Thymus (tissue), 11 donors: Measurements from ENCODE around the gene KCNA5. TPM values are rescaled to one million over a fixed set of nuclear protein-coding genes. Genes with fewer than 3 reads are reported as not detected.

Experiments
- DNase-seq, 9 donors: peaks; one replicate each; pipeline ENCODE4 v3.0.0-alpha.2; 2013; ENCODE audit warnings: low spot score in 9 of 9, low read depth in 6 of 9, missing footprints in 1 of 9
- H3K27ac ChIP-seq, 2 donors: one replicate each; pipeline ENCODE4 v1.5.1; 2013; ENCODE audit warnings: control low read depth in 1 of 2, low read depth in 1 of 2, low read length in 1 of 2, mild to moderate bottlenecking in 1 of 2, moderate library complexity in 1 of 2
- H3K27me3 ChIP-seq, 2 donors: one replicate each; pipeline ENCODE4 v1.5.1; 2013; ENCODE audit warnings: low read length in 1 of 2; ENCODE audit not compliant: control insufficient read depth in 2 of 2, insufficient read depth in 1 of 2
- H3K36me3 ChIP-seq, 2 donors: one replicate each; pipeline ENCODE4 v1.5.1; 2013; ENCODE audit warnings: low read length in 1 of 2, mild to moderate bottlenecking in 1 of 2, moderate library complexity in 1 of 2; ENCODE audit not compliant: control insufficient read depth in 2 of 2, insufficient read depth in 2 of 2
- H3K4me1 ChIP-seq, 2 donors: one replicate each; pipeline ENCODE4 v1.5.1; 2013; ENCODE audit warnings: low read length in 2 of 2; ENCODE audit not compliant: control insufficient read depth in 2 of 2, insufficient read depth in 2 of 2
- H3K4me3 ChIP-seq, 2 donors: one replicate each; pipeline ENCODE4 v1.5.1; 2013; ENCODE audit warnings: low read length in 2 of 2, control low read depth in 1 of 2, mild to moderate bottlenecking in 1 of 2
- H3K9me3 ChIP-seq, 2 donors: one replicate each; pipeline ENCODE4 v1.5.1; 2013; ENCODE audit warnings: low read length in 1 of 2, mild to moderate bottlenecking in 1 of 2; ENCODE audit not compliant: control insufficient read depth in 2 of 2, insufficient read depth in 1 of 2
- WGBS: extraction: QIAGEN DNeasy Blood & Tissue Kit; methylation state at CpG from one replicate; pipeline ENCODE4 v1.1.7; 2013; 5-methylcytosine and 5-hydroxymethylcytosine counted together
- polyA plus RNA-seq: library from polyadenylated mRNA; stranded (reverse); fragments of 200-250 nt; gene quantifications from one replicate; pipeline ENCODE4 v1.2.3, GENCODE V29; 2013
- total RNA-seq: library from RNA; stranded (reverse); fragments of 120-200 nt; gene quantifications from one replicate; pipeline ENCODE4 v1.2.4, GENCODE V29; 2013
- donor health status: healthy.

Gene KCNA5
- total and polyA plus RNA-seq, 2 donors: 0.33 to 2.9 TPM

DNA sequence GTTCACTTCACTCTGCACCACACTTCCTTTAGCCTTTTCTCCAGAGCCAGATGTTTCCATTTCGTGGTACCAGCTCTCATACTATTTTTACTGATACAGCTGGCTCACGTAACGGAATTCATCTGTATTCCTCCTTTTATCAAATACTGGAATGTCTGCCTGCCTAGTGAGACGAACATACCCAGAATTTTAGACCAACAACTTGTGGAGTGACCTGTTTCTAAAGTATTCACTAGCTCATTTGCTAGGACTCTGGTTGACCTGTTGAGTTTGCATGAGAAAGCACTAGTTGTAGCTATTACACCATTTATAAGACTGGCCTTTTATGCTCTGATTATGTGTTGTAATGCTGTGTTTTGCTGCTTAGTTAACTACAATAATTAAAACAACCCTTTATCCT, 22.6 kb downstream of the KCNA5 start:
- Histone ChIP-seq H3K4me1 (no peaks in the 10 kb centered on the region), H3K36me3 (no peaks in the 10 kb centered on the region), H3K4me3 (no peak overlapping the region), H3K9me3 (no peaks in the 10 kb centered on the region), H3K27ac (no peak overlapping the region), H3K27me3 (peaks cover 0 to 6% of the 10 kb centered on the region in 2 donors)
- 81% methylated on average over 4 of the region's 4 CpGs for WGBS
- no peak for DNase-seq

- H3K4me3 ChIP-seq: no peak overlapping the region
- peaks cover 0 to 3% of the 10 kb centered on the region in 2 donors for H3K27me3 ChIP-seq
- no peaks in the 10 kb centered on the region for H3K4me1 ChIP-seq
- 85% methylated on average over 2 of the region's 2 CpGs for WGBS
- no peaks in the 10 kb centered on the region for H3K36me3 ChIP-seq
- no peak for DNase-seq
- H3K27ac ChIP-seq: no peak overlapping the region
- no peaks in the 10 kb centered on the region for H3K9me3 ChIP-seq
Observed at GRCh38 chr12:5068126-5068525, 24.4 kb downstream of the KCNA5 start.

DNA sequence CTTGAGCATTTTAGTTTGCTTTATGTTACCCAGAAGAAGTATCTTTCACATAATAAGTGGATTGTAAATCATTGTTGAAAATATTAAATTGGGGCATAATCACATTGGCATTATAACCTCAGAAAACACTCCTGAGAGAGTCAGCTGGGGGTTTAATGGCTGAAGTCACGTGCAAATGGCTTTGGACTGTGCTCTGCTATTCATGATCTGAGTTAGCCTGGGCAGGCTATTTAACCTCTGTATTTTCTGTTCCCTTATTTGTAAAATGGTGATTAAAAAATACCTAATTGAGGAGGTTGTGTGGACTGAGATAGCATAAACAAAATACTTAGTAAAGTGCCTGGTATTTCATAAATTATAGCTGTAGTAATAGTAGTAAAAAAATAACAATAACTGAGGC, 24.9 kb downstream of the KCNA5 start:
- Histone ChIP-seq H3K36me3 (no peaks in the 10 kb centered on the region), H3K27ac (no peak overlapping the region), H3K4me3 (no peak overlapping the region), H3K27me3 (peaks cover 0 to 3% of the 10 kb centered on the region in 2 donors), H3K9me3 (no peaks in the 10 kb centered on the region), H3K4me1 (no peaks in the 10 kb centered on the region)
- 95% methylated on average over 1 of the region's 1 CpG for WGBS
- DNase-seq: no peak

DNA sequence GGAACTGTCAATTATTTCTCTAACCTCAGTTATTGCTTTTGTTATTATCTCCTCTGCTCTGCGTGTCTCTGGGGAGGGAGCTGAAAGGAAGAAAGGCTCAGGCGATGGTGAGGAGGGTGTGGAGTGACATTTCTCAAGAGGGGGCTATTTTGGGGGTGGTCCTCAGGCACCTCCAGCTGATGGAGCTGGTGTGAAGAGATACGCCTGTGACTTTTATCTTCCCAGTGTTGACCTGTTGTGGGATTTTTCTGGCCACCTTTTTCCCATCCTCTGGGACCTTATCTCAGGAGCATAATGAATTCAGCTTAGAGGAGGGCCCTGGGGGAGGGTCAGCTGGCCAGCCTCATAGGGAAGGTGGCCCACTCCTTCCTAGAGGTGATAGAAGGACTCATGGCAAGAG, 26.4 kb downstream of the KCNA5 start:
- Histone ChIP-seq H3K27me3 (peaks cover 0 to 3% of the 10 kb centered on the region in 2 donors), H3K4me3 (no peak overlapping the region), H3K4me1 (no peaks in the 10 kb centered on the region), H3K36me3 (no peaks in the 10 kb centered on the region), H3K27ac (no peak overlapping the region), H3K9me3 (no peaks in the 10 kb centered on the region)
- WGBS: 91% methylated on average over 3 of the region's 3 CpGs
- no peak for DNase-seq

DNA sequence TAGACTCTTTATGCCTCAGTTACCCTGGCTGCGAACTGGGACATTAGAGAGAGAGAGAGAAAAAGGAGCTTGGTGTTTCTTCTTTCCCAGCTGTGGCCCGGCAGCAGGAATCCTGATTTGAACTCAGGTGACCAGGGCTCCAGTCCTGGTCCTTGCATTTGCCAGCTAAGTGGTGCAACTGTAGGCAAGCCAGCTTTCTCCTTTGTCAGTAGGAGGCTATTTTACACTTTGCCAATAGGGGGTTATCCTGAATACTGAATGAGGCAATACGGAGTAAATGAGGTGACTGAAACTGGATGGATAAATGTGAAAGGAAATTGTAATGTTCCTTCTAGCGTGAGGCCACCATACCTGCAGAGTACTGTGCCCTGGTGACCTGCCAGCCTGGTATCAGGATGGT, 27.8 kb downstream of the KCNA5 start:
- Histone ChIP-seq H3K27me3 (peaks cover 0 to 3% of the 10 kb centered on the region in 2 donors), H3K36me3 (no peaks in the 10 kb centered on the region), H3K4me3 (no peak overlapping the region), H3K9me3 (no peaks in the 10 kb centered on the region), H3K4me1 (no peaks in the 10 kb centered on the region), H3K27ac (no peak overlapping the region)
- WGBS: 96% methylated on average over 4 of the region's 4 CpGs
- no peak for DNase-seq

DNA sequence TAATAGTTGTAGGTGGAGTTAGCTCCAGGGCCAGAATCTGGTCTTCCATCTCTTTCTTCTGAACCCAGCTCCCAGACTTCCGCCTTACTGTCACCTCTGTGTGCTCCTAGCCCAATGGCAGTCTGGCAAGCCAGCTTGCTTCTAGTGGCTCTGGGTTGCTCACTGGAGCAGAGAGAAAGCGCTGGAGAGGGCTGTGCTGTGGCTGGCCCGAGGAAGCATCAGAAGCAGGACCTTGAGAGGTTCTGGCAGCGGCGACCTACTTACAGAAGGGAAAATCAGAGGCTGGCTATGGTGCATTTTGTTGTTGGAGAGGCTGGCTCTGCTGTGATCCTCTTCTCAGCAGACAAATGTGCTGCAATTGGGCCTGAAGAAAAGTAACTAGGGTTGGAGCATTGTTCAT, 28.6 kb downstream of the KCNA5 start:
- 94% methylated on average over 5 of the region's 5 CpGs for WGBS

DNA sequence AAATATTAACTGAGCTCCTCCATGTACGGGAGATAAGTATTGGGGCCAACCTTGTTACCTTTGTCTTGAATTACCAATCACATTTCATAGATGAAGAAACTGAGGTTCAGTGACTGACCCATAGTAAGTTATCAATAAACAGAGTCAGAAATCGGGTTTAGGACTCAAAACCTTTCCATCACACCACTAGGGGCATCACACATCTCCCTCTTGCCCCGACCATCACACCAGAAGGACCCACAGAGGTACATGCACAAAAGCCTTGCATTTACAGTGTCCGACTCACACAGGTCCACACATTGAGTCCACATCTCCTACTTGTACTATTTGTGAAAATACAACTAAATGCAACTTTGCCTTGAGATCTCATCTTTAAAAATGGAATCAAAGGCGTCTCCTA, 29.4 kb downstream of the KCNA5 start:
- Histone ChIP-seq H3K4me1 (no peaks in the 10 kb centered on the region), H3K27me3 (peaks cover 0 to 8% of the 10 kb centered on the region in 2 donors), H3K27ac (no peak overlapping the region), H3K4me3 (no peak overlapping the region), H3K9me3 (no peaks in the 10 kb centered on the region), H3K36me3 (no peaks in the 10 kb centered on the region)
- no peak for DNase-seq
- 91% methylated on average over 5 of the region's 5 CpGs for WGBS

More for the DNA sequence above, 28.6 kb downstream of the KCNA5 start:
- no peaks in the 10 kb centered on the region for H3K9me3 ChIP-seq
- H3K36me3 ChIP-seq: no peaks in the 10 kb centered on the region
- no peaks in the 10 kb centered on the region for H3K4me1 ChIP-seq
- no peak overlapping the region for H3K4me3 ChIP-seq
- no peak overlapping the region for H3K27ac ChIP-seq
- DNase-seq: no peak
- peaks cover 0 to 6% of the 10 kb centered on the region in 2 donors for H3K27me3 ChIP-seq

- no peaks in the 10 kb centered on the region for H3K4me1 ChIP-seq
- H3K27me3 ChIP-seq: peaks cover 0 to 9% of the 10 kb centered on the region in 2 donors
- 60% methylated on average over 1 of the region's 1 CpG for WGBS
- no peaks in the 10 kb centered on the region for H3K9me3 ChIP-seq
- H3K4me3 ChIP-seq: no peak overlapping the region
- H3K27ac ChIP-seq: no peak overlapping the region
- no peak for DNase-seq
- H3K36me3 ChIP-seq: no peaks in the 10 kb centered on the region
Observed at GRCh38 chr12:5073853-5074252, 30.2 kb downstream of the KCNA5 start.

DNA sequence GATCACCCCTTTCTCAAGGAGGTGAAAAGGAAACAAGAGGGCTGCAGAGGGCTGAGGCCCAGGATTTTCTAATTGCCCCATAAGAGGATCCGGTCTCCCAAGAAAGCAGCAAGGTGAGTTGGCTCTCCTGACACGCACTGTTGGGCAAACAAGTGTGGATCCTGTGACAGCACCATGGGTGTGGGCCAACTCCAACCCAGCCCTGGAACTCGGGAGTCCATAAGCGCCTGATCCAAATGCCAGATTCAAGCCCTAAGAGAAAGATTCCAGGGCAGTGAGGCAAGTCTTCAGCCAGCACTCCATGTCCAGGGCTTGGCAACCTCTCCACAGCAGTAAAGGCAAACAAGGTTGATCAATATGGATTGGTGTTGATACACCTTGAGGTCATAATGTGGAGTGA, 33.1 kb downstream of the KCNA5 start:
- Histone ChIP-seq H3K27ac (no peak overlapping the region), H3K4me1 (no peaks in the 10 kb centered on the region), H3K4me3 (no peak overlapping the region), H3K9me3 (no peaks in the 10 kb centered on the region), H3K36me3 (no peaks in the 10 kb centered on the region), H3K27me3 (peaks cover 0 to 10% of the 10 kb centered on the region in 2 donors)
- no peak for DNase-seq
- WGBS: 94% methylated on average over 4 of the region's 4 CpGs

GRCh38 chr12:5078423-5078822, 34.7 kb downstream of the KCNA5 start:
- H3K4me3 ChIP-seq: no peak overlapping the region
- WGBS: 88% methylated on average over 4 of the region's 4 CpGs
- H3K36me3 ChIP-seq: no peaks in the 10 kb centered on the region
- H3K4me1 ChIP-seq: no peaks in the 10 kb centered on the region
- H3K27ac ChIP-seq: no peak overlapping the region
- H3K9me3 ChIP-seq: no peaks in the 10 kb centered on the region
- H3K27me3 ChIP-seq: peaks cover 0 to 13% of the 10 kb centered on the region in 2 donors
- no peak for DNase-seq
